Adrenal gland (tissue), 12 donors: ENCODE results near the gene KDM4C. TPM values are rescaled to one million over a fixed set of nuclear protein-coding genes. Genes with fewer than 3 reads are reported as not detected.

Experiments used
- DNase-seq, 7 donors: peaks; one replicate each; pipeline ENCODE4 v3.0.0-alpha.2; 2019 to 2020
- H3K27ac ChIP-seq, 5 donors: fragments of 200-600 bp; sonication (generic) in 4 of 5; 1 replicate in 3 of 5; 2 replicates in 2 of 5; pipeline versions ENCODE4 v1.5.1 to v1.8.0; 2016 to 2020; ENCODE audit warnings: mild to moderate bottlenecking in 1 of 5
- H3K27me3 ChIP-seq: fragments of 200-600 bp; 2 replicates; pipeline ENCODE4 v1.8.0; 2021
- H3K36me3 ChIP-seq, 2 donors: fragments of 200-600 bp; replicated peaks in 1 of 2; 1 replicate in 1 of 2; 2 replicates in 1 of 2; pipeline versions ENCODE4 v1.5.1 to v1.8.0; 2018 to 2022
- H3K4me1 ChIP-seq, 2 donors: fragments of 200-600 bp; replicated peaks in 1 of 2; 1 replicate in 1 of 2; 2 replicates in 1 of 2; pipeline versions ENCODE4 v1.5.1 to v1.8.0; 2018 to 2021
- H3K4me3 ChIP-seq, 4 donors: fragments of 200-600 bp; sonication (generic) in 3 of 4; one replicate each; pipeline ENCODE4 v1.5.1; 2016 to 2018
- H3K9me3 ChIP-seq, 3 donors: fragments of 200-600 bp; sonication (generic) in 1 of 3; replicated peaks in 1 of 3; 1 replicate in 2 of 3; 2 replicates in 1 of 3; pipeline versions ENCODE4 v1.5.1 to v1.8.0; 2016 to 2021
- POLR2A ChIP-seq, 2 donors: fragments of 450-650 bp; IDR thresholded peaks; one replicate each; pipeline ENCODE4 v1.6.1; 2017; ENCODE audit warnings: antibody characterized with exemption in 2 of 2, mild to moderate bottlenecking in 2 of 2, moderate library complexity in 1 of 2
- WGBS, 4 donors: extraction: QIAGEN DNeasy Blood & Tissue Kit in 2 of 4; methylation state at CpG; one replicate each; pipeline versions ENCODE4 v1.1.5 to v1.1.7; 2013 to 2017; 5-methylcytosine and 5-hydroxymethylcytosine counted together
- intact Hi-C, 2 donors: fragments of 100-400 bp; cut with DNase I; formaldehyde crosslinking; loops; one replicate each; pipeline versions ENCODE4 v1.14.1 to v1.15.0; 2022 to 2023
- polyA plus RNA-seq, 3 donors: library from polyadenylated mRNA; stranded (reverse); fragments of 200-250 nt in 2 of 3; fragments of 350-450 nt in 1 of 3; fragmentation: Illumina TruSeq in 1 of 3; extraction: RNeasy Lipid Tissue Mini Kit (QIAGEN cat#74804) in 1 of 3; gene quantifications; one replicate each; pipeline ENCODE4 v1.2.3, GENCODE V29; 2013 to 2014
- total RNA-seq, 9 donors: library from RNA; depleted of rRNA in 4 of 9; stranded (reverse); fragments of >200 nt in 4 of 9; fragments of 120-200 nt in 1 of 9; fragmentation: NEBNext Ultra II Directional in 1 of 9; extraction: Animal tissue kit (Norgen Biotek cat#: 25700) in 1 of 9; gene quantifications; one replicate each; pipeline versions ENCODE4 v1.1.0 to v1.2.4, GENCODE V29; 2013 to 2023
- TF ChIP-seq, protein P1 (sequence below), 6 experiments: fragments of 450-650 bp in 4 of 6; fragments of 200-600 bp in 2 of 6; sonication (generic) in 1 of 6; IDR thresholded peaks; 1 replicate in 5 of 6; 2 replicates in 1 of 6; pipeline versions ENCODE4 v1.5.1 to v1.8.0; 2016 to 2021; ENCODE audit warnings: antibody characterized with exemption in 6 of 6, mild to moderate bottlenecking in 2 of 6, moderate library complexity in 1 of 6
- donor health status: healthy with polysubstance abuse.
- donor health status: Bipolar disorder and iron deficiency.
- donor health status: DM: yes; HTN: yes; CAD: no.
- donor health status: DM: no; HTN: no; CAD: no.
- donor health status: DM: no; HTN: no; CAD: no.
- donor health status: DM: yes; HTN: yes; CAD: no.

Gene KDM4C
- total and polyA plus RNA-seq, 12 donors, result 7.9 to 33.4 (median 23.3) TPM

DNA sequence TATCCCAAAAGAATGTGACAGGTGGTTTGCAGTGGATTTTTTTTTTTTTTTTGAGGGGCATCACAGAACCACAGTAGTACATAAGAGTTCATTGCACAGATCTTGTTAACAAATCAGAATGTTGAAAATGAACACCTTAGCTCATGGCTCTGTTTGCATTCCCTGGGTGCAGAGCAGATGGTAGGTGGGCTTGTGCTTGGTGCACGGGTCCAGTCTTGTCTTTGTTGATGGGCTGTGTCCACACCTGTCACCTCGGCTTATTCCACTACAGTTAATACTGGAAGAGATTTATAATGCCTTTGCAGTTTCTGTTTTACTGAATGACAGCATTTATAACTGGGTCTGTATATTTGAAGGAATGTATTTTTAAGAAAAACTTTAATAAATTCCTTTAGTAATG, 146.6 kb downstream of the KDM4C start:
- no peak for TF ChIP-seq POLR2A (IDR thresholded peaks at IDR 0.05)
- TF ChIP-seq, protein P1, sequence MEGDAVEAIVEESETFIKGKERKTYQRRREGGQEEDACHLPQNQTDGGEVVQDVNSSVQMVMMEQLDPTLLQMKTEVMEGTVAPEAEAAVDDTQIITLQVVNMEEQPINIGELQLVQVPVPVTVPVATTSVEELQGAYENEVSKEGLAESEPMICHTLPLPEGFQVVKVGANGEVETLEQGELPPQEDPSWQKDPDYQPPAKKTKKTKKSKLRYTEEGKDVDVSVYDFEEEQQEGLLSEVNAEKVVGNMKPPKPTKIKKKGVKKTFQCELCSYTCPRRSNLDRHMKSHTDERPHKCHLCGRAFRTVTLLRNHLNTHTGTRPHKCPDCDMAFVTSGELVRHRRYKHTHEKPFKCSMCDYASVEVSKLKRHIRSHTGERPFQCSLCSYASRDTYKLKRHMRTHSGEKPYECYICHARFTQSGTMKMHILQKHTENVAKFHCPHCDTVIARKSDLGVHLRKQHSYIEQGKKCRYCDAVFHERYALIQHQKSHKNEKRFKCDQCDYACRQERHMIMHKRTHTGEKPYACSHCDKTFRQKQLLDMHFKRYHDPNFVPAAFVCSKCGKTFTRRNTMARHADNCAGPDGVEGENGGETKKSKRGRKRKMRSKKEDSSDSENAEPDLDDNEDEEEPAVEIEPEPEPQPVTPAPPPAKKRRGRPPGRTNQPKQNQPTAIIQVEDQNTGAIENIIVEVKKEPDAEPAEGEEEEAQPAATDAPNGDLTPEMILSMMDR (IDR thresholded peaks at IDR 0.05), result no peak
- no peaks in the 10 kb centered on the region for H3K9me3 ChIP-seq
- no peak overlapping the region for H3K27ac ChIP-seq
- no peaks in the 10 kb centered on the region for H3K4me1 ChIP-seq
- H3K27me3 ChIP-seq, result no peaks in the 10 kb centered on the region
- no peak overlapping the region for H3K4me3 ChIP-seq
- H3K36me3 ChIP-seq, result no peaks in the 10 kb centered on the region
- intact Hi-C loops, result no loop called here
- no peak for DNase-seq
- WGBS, 4 donors, result 93 to 97% (median 95%) methylated on average over 2 of the region's 2 CpGs

DNA sequence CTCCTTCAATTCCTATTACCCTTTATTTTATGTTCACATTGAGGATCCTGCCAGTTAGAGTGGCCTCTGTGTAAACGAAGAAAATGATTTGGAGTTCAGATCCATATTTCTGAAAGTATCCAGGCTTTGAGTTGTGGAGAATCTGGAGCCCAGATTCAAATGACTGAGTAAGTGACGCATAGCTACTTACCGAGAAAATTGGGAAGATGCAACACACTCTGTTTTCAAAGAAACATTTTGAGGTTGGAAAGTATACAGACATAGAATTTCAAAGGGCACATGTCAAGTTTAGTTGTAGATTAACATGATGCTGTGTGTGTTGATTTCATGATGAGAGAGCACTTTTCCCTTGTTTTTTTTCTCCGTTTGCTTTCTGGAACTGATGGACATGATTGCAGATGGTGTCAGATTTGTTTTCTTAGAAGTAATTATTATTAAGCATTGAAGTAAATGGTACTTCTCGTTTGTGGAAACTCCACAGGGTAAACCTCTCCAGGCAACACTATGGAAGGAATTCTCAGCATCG, 148.1 kb downstream of the KDM4C start:
- no peak overlapping the region for H3K27ac ChIP-seq
- H3K4me3 ChIP-seq, result no peak overlapping the region
- TF ChIP-seq, protein P1 (IDR thresholded peaks at IDR 0.05), result no peak
- TF ChIP-seq POLR2A (IDR thresholded peaks at IDR 0.05), result no peak
- DNase-seq, result no peak
- intact Hi-C loops, result no loop called here
- no peaks in the 10 kb centered on the region for H3K36me3 ChIP-seq
- no peaks in the 10 kb centered on the region for H3K9me3 ChIP-seq
- no peaks in the 10 kb centered on the region for H3K27me3 ChIP-seq
- no peaks in the 10 kb centered on the region for H3K4me1 ChIP-seq
- 85 to 92% (median 86%) methylated on average over 6 of the region's 6 CpGs for WGBS, 4 donors

DNA sequence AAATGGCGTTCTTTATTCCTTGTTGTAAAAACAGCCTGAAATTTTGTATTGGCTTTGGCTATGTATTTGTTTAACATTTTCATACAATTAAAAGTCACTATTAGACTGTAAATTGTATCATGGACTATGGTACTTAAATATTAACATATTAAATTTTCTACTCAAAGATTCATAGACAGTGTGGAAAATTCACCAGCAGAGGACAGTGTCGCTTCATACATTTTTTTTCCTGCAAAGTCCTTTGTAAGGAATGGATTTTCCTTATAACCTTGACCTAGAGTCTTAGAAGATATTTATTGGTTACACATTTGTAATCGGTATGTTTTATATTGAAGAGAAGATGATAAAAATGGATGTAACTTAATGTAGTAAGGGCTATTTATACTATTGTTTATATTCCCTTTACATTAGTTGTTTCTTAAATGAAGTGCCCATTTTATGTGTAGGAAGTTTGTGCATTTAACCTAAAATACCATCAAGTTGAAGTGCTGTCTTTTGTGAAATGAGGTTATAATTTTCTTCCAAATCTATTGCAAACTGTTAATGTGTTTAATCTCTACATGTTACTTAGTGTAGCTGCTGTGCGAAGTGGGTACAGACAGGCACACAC, 150.1 kb downstream of the KDM4C start:
- intact Hi-C loops, result no loop called here
- TF ChIP-seq, protein P1 (IDR thresholded peaks at IDR 0.05), result peak; percentile 60 to 84 (median 78)
- no peak for TF ChIP-seq POLR2A (IDR thresholded peaks at IDR 0.05)
- H3K36me3 ChIP-seq, result no peaks in the 10 kb centered on the region

DNA sequence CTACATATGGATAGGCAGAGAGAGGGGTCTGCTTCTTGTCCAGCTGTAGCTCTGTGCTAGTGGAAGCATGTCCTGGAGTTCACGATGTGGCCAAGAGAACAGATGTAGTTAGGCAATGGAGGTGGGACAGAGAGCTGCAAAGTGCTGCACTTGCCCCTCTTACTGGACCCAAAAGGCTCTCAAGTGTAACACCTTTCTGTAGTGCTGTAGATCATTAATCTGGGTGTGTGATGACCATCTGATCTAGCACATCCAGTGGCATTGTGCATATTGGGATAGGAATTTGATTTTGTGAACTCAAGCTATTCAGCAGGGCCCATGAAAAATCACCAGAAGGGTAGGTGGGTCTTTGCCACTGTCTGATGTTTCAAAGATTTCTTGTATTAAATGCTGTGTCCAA, 151.4 kb downstream of the KDM4C start:
- no peaks in the 10 kb centered on the region for H3K36me3 ChIP-seq
- H3K4me3 ChIP-seq, result no peak overlapping the region
- H3K4me1 ChIP-seq, result no peaks in the 10 kb centered on the region
- WGBS, 4 donors, result 74 to 88% (median 84%) methylated on average over 1 of the region's 1 CpG
- H3K27ac ChIP-seq, result no peak overlapping the region
- DNase-seq, result no peak
- intact Hi-C loops, result no loop called here
- TF ChIP-seq, protein P1 (IDR thresholded peaks at IDR 0.05), result no peak
- no peak for TF ChIP-seq POLR2A (IDR thresholded peaks at IDR 0.05)
- no peaks in the 10 kb centered on the region for H3K9me3 ChIP-seq
- no peaks in the 10 kb centered on the region for H3K27me3 ChIP-seq

More for the DNA sequence above, 150.1 kb downstream of the KDM4C start:
- no peaks in the 10 kb centered on the region for H3K27me3 ChIP-seq
- no peaks in the 10 kb centered on the region for H3K9me3 ChIP-seq
- no peak overlapping the region for H3K4me3 ChIP-seq
- 61 to 71% (median 67%) methylated on average over 4 of the region's 4 CpGs for WGBS, 4 donors
- peak in 1 of 7 donors; percentile 25 for DNase-seq
- H3K4me1 ChIP-seq, result no peaks in the 10 kb centered on the region
- no peak overlapping the region for H3K27ac ChIP-seq
